Right atrium auricular region (tissue), 2 donors: ENCODE data around the gene SCN3B. TPM values are rescaled to one million over a fixed set of nuclear protein-coding genes. Genes with fewer than 3 reads are reported as not detected.

ENCODE experiments used
- DNase-seq: peaks from one replicate; pipeline ENCODE4 v3.0.0-alpha.2; 2019; ENCODE audit warnings: low spot score
- H3K27ac ChIP-seq, 2 donors: fragments of 200-600 bp; sonication (generic); 1 replicate in 1 of 2; 2 replicates in 1 of 2; pipeline ENCODE4 v1.5.1; 2016 to 2019
- H3K27me3 ChIP-seq, 2 donors: fragments of 200-600 bp; sonication (generic); one replicate each; pipeline versions ENCODE4 v1.5.1 to v1.6.0; 2017 to 2019
- H3K36me3 ChIP-seq: fragments of 200-600 bp; sonication (generic); one replicate; pipeline ENCODE4 v1.5.1; 2016
- H3K4me1 ChIP-seq, 2 donors: fragments of 200-600 bp; sonication (generic); one replicate each; pipeline versions ENCODE4 v1.5.1 to v1.6.0; 2017 to 2019
- H3K4me3 ChIP-seq, 2 donors: fragments of 200-600 bp; sonication (generic); 1 replicate in 1 of 2; 2 replicates in 1 of 2; pipeline ENCODE4 v1.5.1; 2017 to 2019; ENCODE audit warnings: mild to moderate bottlenecking in 1 of 2, moderate library complexity in 1 of 2
- H3K9me3 ChIP-seq, 2 donors: fragments of 200-600 bp; sonication (generic); one replicate each; pipeline ENCODE4 v1.5.1; 2019
- CTCF ChIP-seq, 2 donors: fragments of 200-600 bp; sonication (generic); IDR thresholded peaks; one replicate each; pipeline ENCODE4 v1.5.1; 2019; ENCODE audit warnings: antibody characterized with exemption in 2 of 2
- total RNA-seq, 2 donors: library from RNA; depleted of rRNA; stranded (reverse); fragments of >200 nt; gene quantifications; one replicate each; pipeline ENCODE4 v1.1.0, GENCODE V29; 2016

SCN3B gene
- total RNA-seq, 2 donors from 2014 or later: 0.31 to 0.70 TPM

- no peak for TF ChIP-seq CTCF (IDR thresholded peaks at IDR 0.05)
- DNase-seq: no peak
Measured at GRCh38 chr11:123695231-123695630, 40.8 kb upstream of the SCN3B start.

GRCh38 chr11:123694551-123694950, 40.1 kb upstream of the SCN3B start:
- no peaks in the 10 kb centered on the region for H3K36me3 ChIP-seq
- H3K4me3 ChIP-seq: no peak overlapping the region
- H3K4me1 ChIP-seq: no peaks in the 10 kb centered on the region
- DNase-seq: no peak
- H3K27ac ChIP-seq: no peak overlapping the region
- no peaks in the 10 kb centered on the region for H3K9me3 ChIP-seq
- TF ChIP-seq CTCF (IDR thresholded peaks at IDR 0.05): no peak
- no peaks in the 10 kb centered on the region for H3K27me3 ChIP-seq

More at GRCh38 chr11:123695231-123695630, 40.8 kb upstream of the SCN3B start:
- Histone ChIP-seq H3K4me1 (no peaks in the 10 kb centered on the region), H3K27me3 (no peaks in the 10 kb centered on the region), H3K9me3 (no peaks in the 10 kb centered on the region), H3K4me3 (no peak overlapping the region), H3K27ac (no peak overlapping the region), H3K36me3 (no peaks in the 10 kb centered on the region)

- Histone ChIP-seq H3K36me3 (no peaks in the 10 kb centered on the region), H3K4me3 (no peak overlapping the region), H3K27ac (no peak overlapping the region), H3K4me1 (no peaks in the 10 kb centered on the region), H3K27me3 (no peaks in the 10 kb centered on the region), H3K9me3 (no peaks in the 10 kb centered on the region)
- TF ChIP-seq CTCF (IDR thresholded peaks at IDR 0.05): no peak
- no peak for DNase-seq
Measured at GRCh38 chr11:123692961-123693360, 38.5 kb upstream of the SCN3B start.

GRCh38 chr11:123690485-123690884, 36.1 kb upstream of the SCN3B start:
- TF ChIP-seq CTCF (IDR thresholded peaks at IDR 0.05): no peak
- no peaks in the 10 kb centered on the region for H3K9me3 ChIP-seq
- DNase-seq: no peak
- H3K27ac ChIP-seq: no peak overlapping the region
- H3K4me1 ChIP-seq: no peaks in the 10 kb centered on the region
- no peaks in the 10 kb centered on the region for H3K36me3 ChIP-seq
- no peaks in the 10 kb centered on the region for H3K27me3 ChIP-seq
- H3K4me3 ChIP-seq: no peak overlapping the region

- no peak for DNase-seq
- no peaks in the 10 kb centered on the region for H3K27me3 ChIP-seq
- no peak overlapping the region for H3K4me3 ChIP-seq
- H3K27ac ChIP-seq: no peak overlapping the region
- no peaks in the 10 kb centered on the region for H3K4me1 ChIP-seq
- H3K9me3 ChIP-seq: no peaks in the 10 kb centered on the region
- H3K36me3 ChIP-seq: no peaks in the 10 kb centered on the region
- TF ChIP-seq CTCF (IDR thresholded peaks at IDR 0.05): no peak
Measured at GRCh38 chr11:123684601-123685000, 30.2 kb upstream of the SCN3B start.

GRCh38 chr11:123683428-123684170, 29.2 kb upstream of the SCN3B start:
- Histone ChIP-seq H3K27ac (no peak overlapping the region), H3K27me3 (no peaks in the 10 kb centered on the region), H3K36me3 (no peaks in the 10 kb centered on the region), H3K9me3 (no peaks in the 10 kb centered on the region), H3K4me3 (no peak overlapping the region), H3K4me1 (no peaks in the 10 kb centered on the region)
- TF ChIP-seq CTCF (IDR thresholded peaks at IDR 0.05): no peak
- no peak for DNase-seq
